Measurements from ENCODE around the gene SHOC2. TPM values are rescaled to one million over a fixed set of nuclear protein-coding genes. Genes with fewer than 3 reads are reported as not detected.

The SHOC2 gene
- total RNA-seq, 2 experiments from 2014 or later: 45.1 to 46.1 TPM

DNA sequence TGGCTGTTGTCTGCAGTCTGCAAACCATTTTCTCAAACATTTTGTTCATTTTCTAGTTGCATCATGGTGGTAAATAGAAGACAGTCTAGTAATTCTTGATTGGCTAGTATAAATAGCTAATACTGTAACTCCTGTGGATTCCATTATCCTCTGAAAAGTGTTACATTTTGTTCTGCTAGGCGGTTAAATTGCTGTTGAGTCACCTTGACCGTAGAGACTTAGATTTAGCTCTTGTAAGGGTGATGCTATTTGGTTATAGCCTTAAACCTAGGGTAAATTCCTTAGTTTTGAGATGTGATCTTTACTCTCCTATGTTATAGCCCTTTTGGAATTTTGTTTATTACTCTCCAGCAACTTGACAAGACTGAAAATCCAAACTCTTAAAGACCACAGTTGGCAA lies 58.8 kb downstream of the SHOC2 start:
- no peak overlapping the region for H3K4me3 Mint-ChIP-seq
- H3K4me1 Mint-ChIP-seq: peaks cover 33% of the 10 kb centered on the region
- H3K9me3 Mint-ChIP-seq: peaks cover 6% of the 10 kb centered on the region
- H3K36me3 Mint-ChIP-seq: peaks cover 60% of the 10 kb centered on the region
- no peak for DNase-seq
- no peaks in the 10 kb centered on the region for H3K27me3 Mint-ChIP-seq
- H3K27ac Mint-ChIP-seq: no peak overlapping the region

GRCh38 chr10:110979611-110980010 lies 60.2 kb downstream of the SHOC2 start:
- Mint-ChIP-seq H3K27ac (peak overlapping the region; percentile 17), H3K36me3 (peaks cover 68% of the 10 kb centered on the region), H3K4me3 (no peak overlapping the region), H3K9me3 (peaks cover 7% of the 10 kb centered on the region), H3K4me1 (peaks cover 36% of the 10 kb centered on the region), H3K27me3 (no peaks in the 10 kb centered on the region)
- DNase-seq: no peak

GRCh38 chr10:110980807-110981206 lies 61.4 kb downstream of the SHOC2 start:
- peaks cover 42% of the 10 kb centered on the region for H3K4me1 Mint-ChIP-seq
- DNase-seq: no peak

GRCh38 chr10:110983466-110983865 lies 64.1 kb downstream of the SHOC2 start:
- Mint-ChIP-seq H3K4me3 (no peak overlapping the region), H3K27ac (no peak overlapping the region), H3K4me1 (peaks cover 38% of the 10 kb centered on the region), H3K27me3 (no peaks in the 10 kb centered on the region), H3K9me3 (peaks cover 5% of the 10 kb centered on the region), H3K36me3 (peaks cover 48% of the 10 kb centered on the region)
- DNase-seq: no peak

More at GRCh38 chr10:110980807-110981206, 61.4 kb downstream of the SHOC2 start:
- Mint-ChIP-seq H3K36me3 (peaks cover 64% of the 10 kb centered on the region), H3K9me3 (peaks cover 7% of the 10 kb centered on the region), H3K27me3 (no peaks in the 10 kb centered on the region), H3K4me3 (no peak overlapping the region), H3K27ac (peak overlapping the region; percentile 68)

GRCh38 chr10:110985497-110986275 lies 66.3 kb downstream of the SHOC2 start:
- Mint-ChIP-seq H3K36me3 (peaks cover 48% of the 10 kb centered on the region), H3K9me3 (peaks cover 3% of the 10 kb centered on the region), H3K4me3 (no peak overlapping the region), H3K27me3 (no peaks in the 10 kb centered on the region), H3K4me1 (peaks cover 26% of the 10 kb centered on the region), H3K27ac (no peak overlapping the region)
- no peak for DNase-seq

DNA sequence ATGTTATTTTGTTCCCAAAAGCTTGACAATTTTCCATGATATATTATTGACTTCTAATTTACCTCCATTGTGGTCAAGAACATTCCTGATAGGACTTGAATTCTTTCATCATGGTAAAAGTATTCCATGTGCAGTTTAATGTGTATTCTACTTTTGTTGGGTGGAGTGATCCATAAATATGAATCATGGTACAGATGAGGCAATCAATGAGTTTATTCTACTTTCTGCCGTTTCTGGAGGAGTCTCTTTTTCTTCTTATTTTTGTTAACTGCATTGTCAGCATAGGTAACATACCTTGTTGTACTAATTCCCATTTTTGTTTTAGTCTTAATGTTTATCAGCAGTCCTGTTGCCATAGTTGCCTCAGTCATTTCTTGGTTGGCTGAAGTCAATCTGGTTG lies 69.6 kb downstream of the SHOC2 start:
- H3K36me3 Mint-ChIP-seq: peaks cover 36% of the 10 kb centered on the region
- peaks cover 38% of the 10 kb centered on the region for H3K4me1 Mint-ChIP-seq
- no peak overlapping the region for H3K4me3 Mint-ChIP-seq
- H3K27me3 Mint-ChIP-seq: no peaks in the 10 kb centered on the region
- no peaks in the 10 kb centered on the region for H3K9me3 Mint-ChIP-seq
- no peak for DNase-seq
- H3K27ac Mint-ChIP-seq: no peak overlapping the region

- Mint-ChIP-seq H3K27ac (no peak overlapping the region), H3K27me3 (no peaks in the 10 kb centered on the region), H3K4me1 (peaks cover 38% of the 10 kb centered on the region), H3K36me3 (peaks cover 27% of the 10 kb centered on the region), H3K4me3 (peak overlapping the region; percentile 64), H3K9me3 (no peaks in the 10 kb centered on the region)
- DNase-seq: no peak
Observed at GRCh38 chr10:110992006-110992800, 72.8 kb downstream of the SHOC2 start.

DNA sequence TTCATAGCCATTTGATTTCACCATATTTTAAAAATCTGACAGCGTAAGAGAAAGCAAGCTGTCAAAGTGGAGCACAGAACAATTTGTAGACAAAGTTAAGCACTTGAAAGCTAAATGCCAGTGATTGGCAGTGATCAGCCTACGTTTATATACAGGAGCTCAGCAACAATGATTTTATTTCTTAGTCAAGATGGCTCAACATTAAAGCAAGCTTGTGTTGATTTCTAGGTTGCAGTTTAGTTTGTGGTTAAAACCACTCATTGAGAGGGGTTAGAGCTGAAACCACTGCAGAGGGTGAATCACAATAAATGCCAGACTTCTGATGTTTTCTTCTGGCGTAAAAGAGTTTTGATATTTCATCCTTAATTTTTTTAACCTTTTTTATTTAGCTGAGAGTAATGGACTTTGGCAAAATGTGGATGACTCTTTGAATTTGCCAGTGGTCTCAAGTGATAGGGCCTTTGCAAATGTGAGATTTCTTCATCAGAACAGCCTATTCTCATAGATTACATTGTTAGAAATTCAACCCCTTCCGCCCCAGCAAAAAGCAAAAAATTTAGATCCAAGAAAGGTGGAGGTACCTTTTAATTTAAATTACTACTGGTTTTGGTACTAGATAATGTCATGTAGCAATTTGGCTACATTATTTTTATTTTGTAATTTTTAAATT lies 73.8 kb downstream of the SHOC2 start:
- Mint-ChIP-seq H3K9me3 (no peaks in the 10 kb centered on the region), H3K27me3 (no peaks in the 10 kb centered on the region), H3K36me3 (peaks cover 25% of the 10 kb centered on the region), H3K27ac (peak overlapping the region; percentile 23), H3K4me3 (peak overlapping the region; percentile 64), H3K4me1 (peaks cover 36% of the 10 kb centered on the region)
- DNase-seq: peak; percentile 24

GRCh38 chr10:110994406-110995086 lies 75.1 kb downstream of the SHOC2 start:
- H3K27me3 Mint-ChIP-seq: no peaks in the 10 kb centered on the region
- no peak overlapping the region for H3K4me3 Mint-ChIP-seq
- no peak for DNase-seq
- H3K4me1 Mint-ChIP-seq: peaks cover 43% of the 10 kb centered on the region
- H3K27ac Mint-ChIP-seq: no peak overlapping the region
- H3K36me3 Mint-ChIP-seq: peaks cover 19% of the 10 kb centered on the region
- H3K9me3 Mint-ChIP-seq: no peaks in the 10 kb centered on the region

GRCh38 chr10:110995301-110995700 lies 75.9 kb downstream of the SHOC2 start:
- Mint-ChIP-seq H3K36me3 (peaks cover 12% of the 10 kb centered on the region), H3K4me3 (no peak overlapping the region), H3K27ac (no peak overlapping the region), H3K4me1 (peaks cover 41% of the 10 kb centered on the region), H3K27me3 (no peaks in the 10 kb centered on the region), H3K9me3 (no peaks in the 10 kb centered on the region)
- no peak for DNase-seq

DNA sequence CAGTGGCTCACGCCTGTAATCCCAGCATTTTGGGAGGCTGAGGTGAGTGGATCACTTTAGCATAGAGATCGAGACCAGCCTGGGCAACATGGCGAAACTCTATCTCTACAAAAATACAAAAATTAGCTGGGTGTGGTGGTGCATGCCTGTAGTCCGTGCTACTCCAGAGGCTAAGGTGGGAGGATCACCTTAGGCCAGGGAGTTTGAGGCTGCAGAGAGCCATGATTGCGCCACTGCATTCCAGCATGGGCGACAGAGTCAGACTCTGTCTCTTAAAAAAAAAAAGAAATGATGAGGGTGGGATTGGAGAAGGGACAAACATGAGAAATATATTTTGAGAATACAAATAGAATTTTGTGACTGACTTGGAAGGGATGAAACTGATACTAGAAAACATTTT lies 76.9 kb downstream of the SHOC2 start:
- Mint-ChIP-seq H3K9me3 (no peaks in the 10 kb centered on the region), H3K27me3 (no peaks in the 10 kb centered on the region), H3K27ac (no peak overlapping the region), H3K4me1 (peaks cover 37% of the 10 kb centered on the region), H3K4me3 (no peak overlapping the region), H3K36me3 (peaks cover 6% of the 10 kb centered on the region)
- DNase-seq: no peak

- no peak overlapping the region for H3K27ac Mint-ChIP-seq
- H3K36me3 Mint-ChIP-seq: peaks cover 9% of the 10 kb centered on the region
- no peak overlapping the region for H3K4me3 Mint-ChIP-seq
- H3K27me3 Mint-ChIP-seq: no peaks in the 10 kb centered on the region
- H3K9me3 Mint-ChIP-seq: no peaks in the 10 kb centered on the region
- no peak for DNase-seq
- H3K4me1 Mint-ChIP-seq: peaks cover 5% of the 10 kb centered on the region
Observed at GRCh38 chr10:111004016-111004415, 84.6 kb downstream of the SHOC2 start.

DNA sequence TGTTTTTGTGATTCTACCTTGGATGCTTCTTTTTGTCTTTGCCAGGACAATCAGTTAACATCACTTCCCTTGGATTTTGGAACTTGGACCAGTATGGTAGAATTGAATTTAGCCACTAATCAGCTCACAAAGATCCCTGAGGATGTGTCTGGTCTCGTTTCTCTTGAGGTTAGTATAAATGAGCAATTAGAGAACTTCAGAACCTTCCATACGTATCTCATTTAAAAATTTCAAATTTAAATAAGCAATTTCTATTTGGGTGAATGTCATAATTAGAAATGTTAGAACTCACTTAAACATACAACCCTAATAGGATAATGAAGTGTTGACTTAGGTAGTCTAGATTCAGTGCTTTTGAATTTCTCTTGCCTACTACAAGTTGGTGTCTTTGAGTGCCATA lies 88.1 kb downstream of the SHOC2 start:
- Mint-ChIP-seq H3K36me3 (peaks cover 8% of the 10 kb centered on the region), H3K4me3 (no peak overlapping the region), H3K27ac (no peak overlapping the region), H3K9me3 (no peaks in the 10 kb centered on the region), H3K27me3 (no peaks in the 10 kb centered on the region), H3K4me1 (peaks cover 3% of the 10 kb centered on the region)
- DNase-seq: no peak

DNA sequence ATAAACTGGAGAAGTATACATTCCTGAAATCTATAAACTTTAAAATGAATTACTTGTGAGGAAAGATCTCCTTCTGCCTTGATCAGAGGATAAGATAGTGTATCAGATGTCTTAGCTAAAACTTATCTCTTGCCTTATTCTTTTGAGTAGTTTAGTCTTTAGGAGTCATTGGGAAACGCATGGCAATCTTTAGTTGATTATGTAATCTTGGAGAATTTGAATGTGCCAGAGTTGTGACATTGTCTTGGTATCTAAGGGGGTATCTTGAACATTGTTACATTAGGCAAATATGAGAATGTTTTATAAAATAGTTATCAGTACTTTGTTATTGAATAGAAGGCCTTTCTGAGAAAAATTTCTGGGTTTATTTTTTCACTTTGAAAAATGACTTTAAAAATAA lies 95.8 kb downstream of the SHOC2 start:
- H3K27ac Mint-ChIP-seq: no peak overlapping the region
- no peak for DNase-seq
- H3K9me3 Mint-ChIP-seq: no peaks in the 10 kb centered on the region
- H3K27me3 Mint-ChIP-seq: no peaks in the 10 kb centered on the region
- H3K4me3 Mint-ChIP-seq: no peak overlapping the region
- peaks cover 1% of the 10 kb centered on the region for H3K4me1 Mint-ChIP-seq
- H3K36me3 Mint-ChIP-seq: peaks cover 24% of the 10 kb centered on the region

DNA sequence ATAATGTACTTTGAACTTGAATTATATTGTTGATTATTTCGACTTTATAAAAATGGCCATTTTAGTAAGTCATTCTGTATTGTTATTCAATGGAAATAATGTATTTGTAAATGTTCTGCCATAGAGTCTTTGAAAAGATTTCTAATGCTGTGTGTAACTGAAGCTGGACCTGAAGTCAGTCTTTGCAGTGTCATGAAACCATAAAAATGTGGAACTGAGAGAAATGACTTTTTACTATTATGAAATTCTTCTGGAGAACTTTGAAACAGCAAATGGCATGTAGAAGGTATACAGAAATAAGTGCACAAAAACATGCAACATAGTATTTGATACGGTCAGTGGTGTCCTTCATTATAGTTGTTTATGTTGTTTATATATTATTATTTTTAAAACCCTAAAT lies 97.7 kb downstream of the SHOC2 start:
- Mint-ChIP-seq H3K4me1 (peaks cover 1% of the 10 kb centered on the region), H3K36me3 (peaks cover 39% of the 10 kb centered on the region), H3K27me3 (no peaks in the 10 kb centered on the region), H3K4me3 (no peak overlapping the region), H3K27ac (no peak overlapping the region), H3K9me3 (peaks cover 7% of the 10 kb centered on the region)
- DNase-seq: no peak
